Ovary (tissue), 9 donors: ENCODE data around the gene RASSF8. TPM values are rescaled to one million over a fixed set of nuclear protein-coding genes. Genes with fewer than 3 reads are reported as not detected.

ENCODE experiments used
- DNase-seq, 5 donors: peaks; one replicate each; pipeline ENCODE4 v3.0.0-alpha.2; 2019 to 2020
- H3K27ac ChIP-seq, 2 donors: fragments of 200-600 bp; one replicate each; pipeline versions ENCODE4 v1.5.1 to v1.8.0; 2019 to 2022
- H3K27me3 ChIP-seq: fragments of 200-600 bp; one replicate; pipeline ENCODE4 v1.8.0; 2022
- H3K36me3 ChIP-seq: fragments of 200-600 bp; sonication (generic); one replicate; pipeline ENCODE4 v1.5.1; 2019
- H3K4me1 ChIP-seq: one replicate; pipeline ENCODE4 v1.8.1; 2013; ENCODE audit warnings: mild to moderate bottlenecking, moderate library complexity; ENCODE audit not compliant: insufficient read depth
- H3K4me3 ChIP-seq: fragments of 200-600 bp; sonication (generic); one replicate; pipeline ENCODE4 v1.5.1; 2017
- H3K9me3 ChIP-seq, 2 donors: fragments of 200-600 bp in 1 of 2; sonication (generic) in 1 of 2; one replicate each; pipeline versions ENCODE4 v1.5.1 to v1.8.1; 2013 to 2019; ENCODE audit warnings: mild to moderate bottlenecking in 1 of 2, moderate library complexity in 1 of 2
- CTCF ChIP-seq, 3 donors: fragments of 450-650 bp in 2 of 3; fragments of 200-600 bp in 1 of 3; IDR thresholded peaks; one replicate each; pipeline versions ENCODE4 v1.5.1 to v1.8.0; 2016 to 2022; ENCODE audit warnings: antibody characterized with exemption in 3 of 3, mild to moderate bottlenecking in 1 of 3
- EP300 ChIP-seq: sonication (generic); formaldehyde crosslinking; IDR thresholded peaks from one replicate; pipeline ENCODE4 v1.6.1; 2017; ENCODE audit warnings: antibody characterized with exemption
- POLR2A ChIP-seq: fragments of 450-650 bp; IDR thresholded peaks from one replicate; pipeline ENCODE4 v1.6.1; 2017; ENCODE audit warnings: antibody characterized with exemption, mild to moderate bottlenecking, moderate library complexity
- WGBS, 3 donors: extraction: QIAGEN DNeasy Blood & Tissue Kit in 1 of 3; methylation state at CpG; one replicate each; pipeline versions ENCODE4 v1.1.5 to v1.1.7; 2013 to 2017; 5-methylcytosine and 5-hydroxymethylcytosine counted together
- intact Hi-C, 4 donors: fragments of 100-400 bp; cut with DNase I; formaldehyde crosslinking; loops; one replicate each; pipeline versions ENCODE4 v1.11.0 to v1.15.1; 2022 to 2023
- polyA plus RNA-seq, 2 donors: library from polyadenylated mRNA; stranded (reverse); fragments of 200-250 nt in 1 of 2; fragments of 350-450 nt in 1 of 2; fragmentation: Illumina TruSeq in 1 of 2; extraction: RNeasy Lipid Tissue Mini Kit (QIAGEN cat#74804) in 1 of 2; gene quantifications; one replicate each; pipeline ENCODE4 v1.2.3, GENCODE V29; 2013 to 2014
- total RNA-seq, 7 donors: library from RNA; depleted of rRNA in 2 of 7; stranded (reverse); fragments of >200 nt in 2 of 7; fragmentation: NEBNext Ultra II Directional in 3 of 7; extraction: Animal tissue kit (Norgen Biotek cat#: 25700) in 3 of 7; gene quantifications; one replicate each; pipeline versions ENCODE4 v1.1.0 to v1.2.4, GENCODE V29; 2016 to 2023
- donor health status: DM: no; HTN: no; CAD: no; lungs with moderate emphysema.
- donor health status: DM: no; HTN: no; CAD: no.
- donor health status: Bipolar disorder and iron deficiency.
- donor health status: DM: yes; HTN: yes; CAD: no.
- donor health status: DM: no; HTN: no; CAD: no.
- donor health status: DM: yes; HTN: yes; CAD: no.

The RASSF8 gene
- total and polyA plus RNA-seq, 9 donors = 16.5 to 134 (median 82.5) TPM

- no peaks in the 10 kb centered on the region for H3K27me3 ChIP-seq
- no peak overlapping the region for H3K4me3 ChIP-seq
- intact Hi-C loops = no loop called here
- DNase-seq = no peak
- H3K4me1 ChIP-seq = no peaks in the 10 kb centered on the region
- no peaks in the 10 kb centered on the region for H3K36me3 ChIP-seq
- no peaks in the 10 kb centered on the region for H3K9me3 ChIP-seq
- TF ChIP-seq EP300 = no peak
- no peak for TF ChIP-seq POLR2A
- no peak for TF ChIP-seq CTCF (IDR thresholded peaks at IDR 0.05)
- no peak overlapping the region for H3K27ac ChIP-seq
- 70 to 76% (median 73%) methylated on average over 5 of the region's 5 CpGs for WGBS, 3 donors
Measured at GRCh38 chr12:25926536-25926935, 31.9 kb upstream of the RASSF8 start.

- intact Hi-C loops = no loop called here
- Histone ChIP-seq H3K4me1 (no peaks in the 10 kb centered on the region), H3K27ac (no peak overlapping the region), H3K27me3 (no peaks in the 10 kb centered on the region), H3K4me3 (no peak overlapping the region), H3K36me3 (no peaks in the 10 kb centered on the region), H3K9me3 (no peaks in the 10 kb centered on the region)
- DNase-seq = no peak
- no peak for TF ChIP-seq EP300
- no peak for TF ChIP-seq POLR2A
- no peak for TF ChIP-seq CTCF (IDR thresholded peaks at IDR 0.05)
- 73 to 95% (median 89%) methylated on average over 1 of the region's 1 CpG for WGBS, 3 donors
Measured at GRCh38 chr12:25929142-25929541, 29.3 kb upstream of the RASSF8 start.

GRCh38 chr12:25932971-25933370 is 25.5 kb upstream of the RASSF8 start:
- DNase-seq = no peak
- Histone ChIP-seq H3K27ac (no peak overlapping the region), H3K9me3 (no peaks in the 10 kb centered on the region), H3K36me3 (no peaks in the 10 kb centered on the region), H3K4me1 (peaks cover 6% of the 10 kb centered on the region), H3K27me3 (no peaks in the 10 kb centered on the region), H3K4me3 (no peak overlapping the region)
- whole genome bisulfite sequencing, 3 donors = 21 to 49% (median 29%) methylated on average over 4 of the region's 4 CpGs
- intact Hi-C loops = no loop called here
- no peak for TF ChIP-seq EP300

GRCh38 chr12:25934456-25934855 is 24.0 kb upstream of the RASSF8 start:
- TF ChIP-seq CTCF (IDR thresholded peaks at IDR 0.05) (no peak), EP300 (no peak), POLR2A (no peak)
- no peak overlapping the region for H3K27ac ChIP-seq
- no peak for DNase-seq
- intact Hi-C loops = no loop called here
- peaks cover 9% of the 10 kb centered on the region for H3K4me1 ChIP-seq
- no peaks in the 10 kb centered on the region for H3K9me3 ChIP-seq
- H3K36me3 ChIP-seq = no peaks in the 10 kb centered on the region
- 62 to 80% (median 77%) methylated on average over 4 of the region's 4 CpGs for WGBS, 3 donors
- no peak overlapping the region for H3K4me3 ChIP-seq
- no peaks in the 10 kb centered on the region for H3K27me3 ChIP-seq

DNA sequence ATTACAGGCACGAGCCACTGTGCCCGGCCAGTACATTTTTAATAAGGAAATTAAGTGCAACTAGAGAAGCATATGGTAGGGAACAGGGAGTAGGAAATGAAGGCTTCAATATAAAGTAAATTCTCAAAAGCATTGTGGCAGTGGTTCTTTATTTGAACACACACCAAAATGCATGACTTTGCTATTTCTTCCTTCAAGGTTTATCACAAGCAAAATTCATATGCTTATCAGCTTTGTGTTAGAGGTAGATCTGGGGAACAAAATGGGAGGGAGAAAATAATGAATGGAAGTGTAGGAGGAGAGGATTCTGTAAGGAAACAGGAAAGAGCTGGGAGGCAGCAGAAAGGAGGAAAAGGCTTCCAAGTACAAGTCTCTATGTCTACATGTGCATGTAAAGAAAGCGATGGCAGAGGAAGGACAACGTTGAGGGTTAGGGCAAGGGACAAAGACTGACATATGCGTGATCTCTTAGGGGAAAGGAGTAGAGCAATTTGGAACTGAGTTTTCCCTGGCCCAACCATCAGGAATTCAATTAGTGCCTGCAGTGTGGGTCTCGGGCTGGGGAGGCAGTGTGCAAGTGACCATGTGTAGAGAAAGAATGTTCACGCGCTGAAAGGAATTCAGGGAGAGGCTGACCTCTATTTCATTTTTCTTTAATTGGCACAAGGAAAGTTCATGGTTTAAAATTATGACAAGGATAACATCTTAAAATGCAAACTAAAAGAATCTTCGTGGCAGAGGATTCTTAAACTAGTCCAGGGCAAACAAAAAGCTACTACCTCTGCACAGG is 22.9 kb upstream of the RASSF8 start:
- no peaks in the 10 kb centered on the region for H3K36me3 ChIP-seq
- 44 to 57% (median 56%) methylated on average over 9 of the region's 9 CpGs for WGBS, 3 donors
- H3K9me3 ChIP-seq = no peaks in the 10 kb centered on the region
- no peaks in the 10 kb centered on the region for H3K27me3 ChIP-seq
- peak overlapping the region in 1 of 2 donors; percentile 31 for H3K27ac ChIP-seq
- TF ChIP-seq POLR2A (no peak), EP300 (no peak), CTCF (IDR thresholded peaks at IDR 0.05) (no peak)
- H3K4me1 ChIP-seq = peaks cover 9% of the 10 kb centered on the region
- H3K4me3 ChIP-seq = no peak overlapping the region
- intact Hi-C loops = no loop called here
- no peak for DNase-seq
